HCT116 (cell line): ENCODE data around the gene ATP5F1E. TPM values are rescaled to one million over a fixed set of nuclear protein-coding genes. Genes with fewer than 3 reads are reported as not detected.

Experiments
- ATAC-seq: fragments of 200-7000 bp; cut with Tn5 transposase; 2 replicates; pipeline ENCODE4 v1.9.1; 2020; ENCODE audit warnings: mild to moderate bottlenecking, moderate library complexity
- BruUV-seq: library from RNA; stranded (reverse); fragments of 400-500 nt; replicated peaks from 2 replicates; lab custom pipeline; 2021; lab: Mats Ljungman, UMichigan
- CTCF ChIA-PET: fragments of 300-600 bp; sonication (Branson Sonifier 250); formaldehyde crosslinking; loops from one replicate; lab custom pipeline; 2021; ENCODE audit warnings: antibody characterized with exemption; lab: Charles Lee
- POLR2A ChIA-PET: fragments of 300-600, 350-600 bp; sonication (Branson Sonifier 250); formaldehyde crosslinking; loops from one replicate; lab custom pipeline; 2021; ENCODE audit warnings: antibody characterized with exemption; lab: Charles Lee
- RAD21 ChIA-PET, 2 experiments: fragments of 300-600 bp; sonication (Branson Sonifier 250); formaldehyde crosslinking; loops; one replicate each; lab custom pipeline; 2023; ENCODE audit warnings: low total read pairs in 2 of 2; ENCODE audit not compliant: uncharacterized antibody in 2 of 2, unreplicated experiment in 2 of 2, low non-redundant PET in 1 of 2; lab: Charles Lee
- DNase-seq: peaks from one replicate; pipeline ENCODE4 v3.0.0-alpha.2; 2010; ENCODE audit warnings: low read depth, low spot score
- H2AFZ ChIP-seq: fragments of 200-600 bp; shearing (Covaris generic), sonication (generic); 2 replicates; pipeline ENCODE4 v1.6.1; 2017; ENCODE audit warnings: low read depth, mixed run types, mixed read lengths, antibody characterized with exemption, low read length; ENCODE audit not compliant: poor library complexity, severe bottlenecking
- H3K27ac ChIP-seq: 2 replicates; pipeline ENCODE4 v1.5.1; 2012; ENCODE audit warnings: low read depth, low read length
- H3K27me3 ChIP-seq: fragments of 200-600 bp; sonication (generic); 2 replicates; pipeline ENCODE4 v1.6.1; 2016; ENCODE audit warnings: mixed run types, low read length, mixed read lengths; ENCODE audit not compliant: insufficient read depth
- H3K36me3 ChIP-seq, 2 experiments: fragments of 200-500 bp in 1 of 2; fragments of 200-600 bp in 1 of 2; sonication (Bioruptor generic) in 1 of 2; sonication (generic) in 1 of 2; 2 replicates each; pipeline versions ENCODE4 v1.5.1 to v1.6.1; 2014 to 2016; ENCODE audit warnings: low read length in 2 of 2, inconsistent platforms in 1 of 2, mixed read lengths in 1 of 2, mixed run types in 1 of 2; ENCODE audit not compliant: insufficient read depth in 2 of 2, control insufficient read depth in 1 of 2
- H3K4me1 ChIP-seq, 2 experiments: fragments of 200-600 bp in 1 of 2; sonication (generic) in 1 of 2; 2 replicates each; pipeline versions ENCODE4 v1.5.1 to v1.6.1; 2012 to 2017; ENCODE audit warnings: low read length in 2 of 2, inconsistent platforms in 1 of 2, mild to moderate bottlenecking in 1 of 2, mixed read lengths in 1 of 2, mixed run types in 1 of 2, moderate library complexity in 1 of 2; ENCODE audit not compliant: insufficient read depth in 2 of 2, control insufficient read depth in 1 of 2
- H3K4me2 ChIP-seq: fragments of 200-600 bp; sonication (generic); 2 replicates; pipeline ENCODE4 v1.6.1; 2017; ENCODE audit warnings: mixed run types, low read length, mixed read lengths
- H3K4me3 ChIP-seq, 2 experiments: fragments of 200-600 bp in 1 of 2; sonication (generic) in 1 of 2; replicated peaks in 1 of 2; 2 replicates each; pipeline ENCODE4 v1.5.1; 2011 to 2016; ENCODE audit warnings: low read length in 2 of 2, control low read depth in 1 of 2, low read depth in 1 of 2, mild to moderate bottlenecking in 1 of 2, mixed read lengths in 1 of 2, mixed run types in 1 of 2
- H3K79me2 ChIP-seq: fragments of 200-600 bp; sonication (generic); 2 replicates; pipeline ENCODE4 v1.6.1; 2017; ENCODE audit warnings: mild to moderate bottlenecking, mixed run types, low read length, moderate library complexity, mixed read lengths; ENCODE audit not compliant: insufficient read depth
- H3K9ac ChIP-seq: fragments of 200-600 bp; sonication (generic); 2 replicates; pipeline ENCODE4 v1.6.1; 2016; ENCODE audit warnings: low read length, mixed read lengths
- H3K9me2 ChIP-seq: fragments of 200-600 bp; sonication (generic), shearing (Covaris generic); 2 replicates; pipeline ENCODE4 v1.6.1; 2017; ENCODE audit warnings: mixed run types, mild to moderate bottlenecking, moderate library complexity; ENCODE audit not compliant: insufficient read depth
- H3K9me3 ChIP-seq, 2 experiments: fragments of 200-500 bp in 1 of 2; fragments of 200-600 bp in 1 of 2; sonication (Bioruptor generic) in 1 of 2; sonication (generic) in 1 of 2; 2 replicates each; pipeline ENCODE4 v1.6.1; 2014 to 2017; ENCODE audit warnings: low read length in 2 of 2, mixed read lengths in 2 of 2, inconsistent platforms in 1 of 2, low read depth in 1 of 2, mild to moderate bottlenecking in 1 of 2, mixed run types in 1 of 2, moderate library complexity in 1 of 2; ENCODE audit not compliant: control insufficient read depth in 1 of 2, insufficient read depth in 1 of 2
- H4K20me1 ChIP-seq: fragments of 200-600 bp; sonication (generic), shearing (Covaris generic); 2 replicates; pipeline ENCODE4 v1.6.1; 2017; ENCODE audit warnings: mixed run types, mild to moderate bottlenecking, moderate library complexity; ENCODE audit not compliant: insufficient read depth
- CBX3 ChIP-seq: IDR thresholded peaks from 2 replicates; pipeline ENCODE4 v1.6.1; 2012; ENCODE audit warnings: low read depth
- CEBPB ChIP-seq: IDR thresholded peaks from 2 replicates; pipeline ENCODE4 v1.6.1; 2012; ENCODE audit warnings: low read depth
- CTCF ChIP-seq, 3 experiments: fragments of 200-600 bp in 1 of 3; sonication (generic) in 1 of 3; IDR thresholded peaks in 2 of 3; conservative IDR thresholded peaks in 1 of 3; 2 replicates each; pipeline ENCODE4 v1.5.1; 2012 to 2017; ENCODE audit warnings: low read depth in 2 of 3, low read length in 2 of 3, antibody characterized with exemption in 1 of 3, borderline replicate concordance in 1 of 3, control low read depth in 1 of 3, mild to moderate bottlenecking in 1 of 3, mixed read lengths in 1 of 3, mixed run types in 1 of 3, moderate library complexity in 1 of 3; ENCODE audit not compliant: insufficient read depth in 1 of 3
- EGR1 ChIP-seq: IDR thresholded peaks from 2 replicates; pipeline ENCODE4 v1.6.1; 2012; ENCODE audit warnings: low read depth
- ELF1 ChIP-seq: IDR thresholded peaks from 2 replicates; pipeline ENCODE4 v1.6.1; 2012; ENCODE audit warnings: low read depth, borderline replicate concordance
- FOSL1 ChIP-seq: IDR thresholded peaks from 2 replicates; pipeline ENCODE4 v1.6.1; 2012; ENCODE audit warnings: low read depth
- MAX ChIP-seq: IDR thresholded peaks from 2 replicates; pipeline ENCODE4 v1.6.1; 2012
- POLR2A ChIP-seq: IDR thresholded peaks from 2 replicates; pipeline ENCODE4 v1.7.0; 2011; ENCODE audit warnings: borderline replicate concordance; ENCODE audit not compliant: insufficient read depth, insufficient read length; ENCODE audit errors: extremely low read depth
- POLR2AphosphoS5 ChIP-seq: IDR thresholded peaks from 2 replicates; pipeline ENCODE4 v1.6.1; 2011; ENCODE audit warnings: mild to moderate bottlenecking, low read depth, low read length, moderate library complexity
- RAD21 ChIP-seq: IDR thresholded peaks from 2 replicates; pipeline ENCODE4 v1.6.1; 2012; ENCODE audit warnings: low read depth, mild to moderate bottlenecking
- REST ChIP-seq: IDR thresholded peaks from 2 replicates; pipeline ENCODE4 v1.6.1; 2012; ENCODE audit warnings: low read depth
- SP1 ChIP-seq: IDR thresholded peaks from 2 replicates; pipeline ENCODE4 v1.6.1; 2012; ENCODE audit warnings: low read depth
- SRF ChIP-seq: IDR thresholded peaks from 2 replicates; pipeline ENCODE4 v1.6.1; 2012; ENCODE audit warnings: low read depth
- YY1 ChIP-seq: IDR thresholded peaks from 2 replicates; pipeline ENCODE4 v1.6.1; 2011; ENCODE audit warnings: low read length, low read depth, moderate library complexity, mild to moderate bottlenecking; ENCODE audit not compliant: insufficient replicate concordance; ENCODE audit errors: extremely low read depth
- ZBTB33 ChIP-seq: IDR thresholded peaks from 2 replicates; pipeline ENCODE4 v1.6.1; 2011; ENCODE audit warnings: mild to moderate bottlenecking, low read length, moderate library complexity; ENCODE audit not compliant: insufficient replicate concordance; ENCODE audit errors: extremely low read depth
- ZFX ChIP-seq: fragments of 450-650 bp; IDR thresholded peaks from 2 replicates; pipeline ENCODE4 v1.6.1; 2017
- ZNF274 ChIP-seq: fragments of 200-500 bp; sonication (Bioruptor generic); IDR thresholded peaks from 2 replicates; pipeline ENCODE4 v1.6.1; 2014; ENCODE audit warnings: mild to moderate bottlenecking, low read depth, low read length, inconsistent platforms
- intact Hi-C: fragments of 100-400 bp; cut with micrococcal nuclease; formaldehyde crosslinking; loops from 2 replicates; pipeline ENCODE4 v1.10.0; 2022
- total RNA-seq: library from RNA; stranded (reverse); gene quantifications from one replicate; pipeline ENCODE4 v1.2.1, GENCODE V29; 2021; ENCODE audit not compliant: unreplicated experiment

ATP5F1E gene
- total RNA-seq, 1 experiment from 2014 or later, result 72.8 TPM

- BruUV-seq, result no TSS peak
- no peak for ATAC-seq
- RAD21 ChIA-PET, result no interaction called here
These were observed 8.5 kb downstream of the ATP5F1E start for GRCh38 chr20:59023616-59024015.

More at GRCh38 chr20:59023616-59024015, 8.5 kb downstream of the ATP5F1E start:
- Histone ChIP-seq H3K9ac (no peak overlapping the region), H3K9me2 (no peaks in the 10 kb centered on the region), H3K4me2 (no peak overlapping the region), H3K9me3 (no peaks in the 10 kb centered on the region), H2AFZ (no peak overlapping the region), H3K27ac (no peak overlapping the region), H3K4me1 (no peaks in the 10 kb centered on the region), H3K79me2 (peaks cover 40% of the 10 kb centered on the region), H4K20me1 (peaks cover 21% of the 10 kb centered on the region; the same call in 1 of the 2 replicates), H3K4me3 (no peak overlapping the region), H3K36me3 (peaks cover 21 to 50% of the 10 kb centered on the region in 2 experiments; a peak in 3 of 4 replicates), H3K27me3 (no peaks in the 10 kb centered on the region)
- CTCF ChIA-PET, result no interaction called here
- DNase-seq, result no peak
- intact Hi-C loops, result no loop called here
- POLR2A ChIA-PET, result interaction anchor here (1.3 kb wide), 1 partner anchor 9 kb away, joined by 4 read pairs; the partner anchor contains the start of gene ATP5F1E
- no peak for TF ChIP-seq SRF
- TF ChIP-seq POLR2A, result no peak
- no peak for TF ChIP-seq ZBTB33
- TF ChIP-seq CEBPB, result no peak
- no peak for TF ChIP-seq REST
- TF ChIP-seq YY1, result no peak
- TF ChIP-seq RAD21, result no peak
- TF ChIP-seq SP1, result no peak
- no peak for TF ChIP-seq ELF1
- TF ChIP-seq ZFX, result no peak
- no peak for TF ChIP-seq ZNF274
- TF ChIP-seq CTCF (IDR thresholded peaks at IDR 0.05 in 2 of 3, conservative IDR thresholded peaks at IDR 0.05 in 1 of 3; ENCODE audit: borderline replicate concordance in 1 of 3, insufficient read depth in 1 of 3, low read depth in 2 of 3, low read length in 2 of 3), result no peak
- TF ChIP-seq MAX, result no peak
- TF ChIP-seq EGR1, result no peak
- no peak for TF ChIP-seq FOSL1
- no peak for TF ChIP-seq POLR2AphosphoS5
- no peak for TF ChIP-seq CBX3
